Thyroid gland (tissue), 4 donors: ENCODE data around the gene UBA6.

Source experiments
- CTCF ChIP-seq, 6 experiments: fragments of 200-600 bp in 3 of 6; fragments of 450-650 bp in 3 of 6; sonication (generic) in 3 of 6; IDR thresholded peaks; one replicate each; pipeline ENCODE4 v1.5.1; 2016 to 2019; ENCODE audit warnings: antibody characterized with exemption in 6 of 6, mild to moderate bottlenecking in 2 of 6, inconsistent platforms in 1 of 6, moderate library complexity in 1 of 6
- POLR2A ChIP-seq, 2 donors: fragments of 450-650 bp; IDR thresholded peaks; one replicate each; pipeline ENCODE4 v1.6.1; 2017; ENCODE audit warnings: antibody characterized with exemption in 2 of 2, mild to moderate bottlenecking in 2 of 2, moderate library complexity in 1 of 2

DNA sequence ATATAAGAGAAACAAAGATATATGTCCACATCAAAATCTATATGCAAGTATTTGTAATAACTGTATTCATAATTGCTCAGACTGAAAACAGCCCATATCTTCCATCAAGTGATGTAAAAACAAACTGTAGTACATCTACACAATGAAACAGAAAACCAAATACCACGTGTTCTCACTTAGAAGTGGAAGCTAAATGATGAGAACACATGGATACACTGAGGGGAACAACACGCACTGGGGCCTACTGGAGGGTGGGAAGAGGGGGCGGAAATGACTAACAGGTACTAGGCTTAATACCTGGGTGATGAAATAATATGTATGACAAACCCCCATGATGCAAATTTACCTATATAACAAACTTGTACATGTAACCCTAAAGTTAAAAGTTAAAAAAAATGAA, 42.7 kb downstream of the UBA6 start:
- TF ChIP-seq CTCF (IDR thresholded peaks at IDR 0.05) = no peak
- no peak for TF ChIP-seq POLR2A (IDR thresholded peaks at IDR 0.05)
